Muscle layer of duodenum (tissue), 2 donors: ENCODE measurements around the gene RNU6-1.

Source experiments
- H3K27ac ChIP-seq: one replicate; pipeline ENCODE4 v1.7.0; 2013; ENCODE audit warnings: mild to moderate bottlenecking, low read length
- H3K27me3 ChIP-seq: one replicate; pipeline ENCODE4 v1.7.0; 2013; ENCODE audit warnings: low read depth, mild to moderate bottlenecking, control low read depth, low read length
- H3K36me3 ChIP-seq, 2 donors: one replicate each; pipeline ENCODE4 v1.7.0; 2013; ENCODE audit warnings: low read length in 2 of 2, control low read depth in 1 of 2, mild to moderate bottlenecking in 1 of 2; ENCODE audit not compliant: insufficient read depth in 2 of 2, control insufficient read depth in 1 of 2
- H3K4me1 ChIP-seq, 2 donors: one replicate each; pipeline ENCODE4 v1.7.0; 2013; ENCODE audit warnings: low read length in 2 of 2, mild to moderate bottlenecking in 2 of 2, control low read depth in 1 of 2, moderate library complexity in 1 of 2; ENCODE audit not compliant: insufficient read depth in 2 of 2, control insufficient read depth in 1 of 2
- H3K4me3 ChIP-seq, 2 donors: one replicate each; pipeline ENCODE4 v1.7.0; 2013; ENCODE audit warnings: low read length in 2 of 2, low read depth in 1 of 2, mild to moderate bottlenecking in 1 of 2
- H3K9me3 ChIP-seq, 2 donors: one replicate each; pipeline ENCODE4 v1.7.0; 2013; ENCODE audit warnings: low read length in 2 of 2, control low read depth in 1 of 2, mild to moderate bottlenecking in 1 of 2; ENCODE audit not compliant: control insufficient read depth in 1 of 2
- donor health status: healthy.

Gene RNU6-1

DNA sequence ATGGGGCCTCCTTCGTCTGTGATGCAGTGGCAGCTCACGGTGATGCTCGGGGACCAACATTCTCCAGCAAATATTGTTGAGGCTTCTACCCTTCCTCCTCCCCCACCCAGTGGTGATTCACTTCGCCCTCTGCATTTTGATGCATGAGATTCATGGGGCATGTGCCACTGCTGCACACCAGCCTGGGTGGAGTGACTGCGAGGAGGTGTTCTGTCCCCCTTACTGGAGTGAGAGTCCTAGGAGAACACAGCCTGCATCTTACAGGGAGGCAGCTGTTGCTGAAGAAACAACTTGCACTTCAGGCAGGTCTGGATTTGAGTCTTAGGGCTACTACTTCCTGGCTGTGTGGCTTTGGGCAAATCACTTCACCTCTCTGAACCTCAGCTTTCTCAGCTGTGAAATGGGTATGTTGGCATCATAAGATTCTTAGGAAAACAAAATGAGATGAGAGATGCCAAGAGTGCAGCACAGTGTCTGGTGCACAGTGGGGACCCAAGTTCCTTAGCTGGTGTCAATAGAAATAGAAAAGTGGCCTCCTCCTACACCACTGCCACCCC, 24.7 kb downstream of the RNU6-1 start:
- peaks cover 16% of the 10 kb centered on the region for H3K27me3 ChIP-seq
- no peak overlapping the region for H3K27ac ChIP-seq
- H3K4me1 ChIP-seq: no peaks in the 10 kb centered on the region
- peaks cover 0 to 6% of the 10 kb centered on the region in 2 donors for H3K36me3 ChIP-seq
- no peak overlapping the region for H3K4me3 ChIP-seq
- peaks cover 5 to 14% of the 10 kb centered on the region in 2 donors for H3K9me3 ChIP-seq

DNA sequence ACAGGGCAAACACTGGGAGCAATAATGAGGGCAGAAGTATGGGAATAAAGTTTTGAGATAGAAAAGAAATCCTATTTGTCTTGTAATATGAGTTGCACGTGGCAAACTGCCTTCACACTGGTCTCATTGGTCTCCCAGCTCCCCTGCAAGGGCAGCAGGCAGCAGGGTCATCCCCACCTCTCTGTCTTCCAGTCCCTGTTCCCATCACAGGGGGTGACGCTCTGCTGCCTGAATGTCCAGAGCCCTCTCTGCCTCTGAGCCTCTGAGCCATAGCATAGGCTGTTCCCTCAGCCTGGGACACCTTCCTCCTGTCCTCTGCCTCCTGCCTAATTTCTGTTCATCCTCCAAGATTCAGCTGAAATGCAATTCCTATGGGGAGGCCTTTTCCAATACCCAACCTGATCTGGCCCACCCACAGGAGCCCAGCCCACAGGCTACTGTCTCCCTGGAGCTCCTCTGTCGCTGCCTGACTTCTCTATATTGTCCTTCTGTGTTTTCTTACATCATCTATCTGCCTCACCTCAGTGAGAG, 26.7 kb downstream of the RNU6-1 start:
- H3K4me3 ChIP-seq: no peak overlapping the region
- H3K9me3 ChIP-seq: peaks cover 5 to 14% of the 10 kb centered on the region in 2 donors
- peaks cover 0 to 10% of the 10 kb centered on the region in 2 donors for H3K36me3 ChIP-seq
- H3K27me3 ChIP-seq: peaks cover 3% of the 10 kb centered on the region
- no peaks in the 10 kb centered on the region for H3K4me1 ChIP-seq
- no peak overlapping the region for H3K27ac ChIP-seq

DNA sequence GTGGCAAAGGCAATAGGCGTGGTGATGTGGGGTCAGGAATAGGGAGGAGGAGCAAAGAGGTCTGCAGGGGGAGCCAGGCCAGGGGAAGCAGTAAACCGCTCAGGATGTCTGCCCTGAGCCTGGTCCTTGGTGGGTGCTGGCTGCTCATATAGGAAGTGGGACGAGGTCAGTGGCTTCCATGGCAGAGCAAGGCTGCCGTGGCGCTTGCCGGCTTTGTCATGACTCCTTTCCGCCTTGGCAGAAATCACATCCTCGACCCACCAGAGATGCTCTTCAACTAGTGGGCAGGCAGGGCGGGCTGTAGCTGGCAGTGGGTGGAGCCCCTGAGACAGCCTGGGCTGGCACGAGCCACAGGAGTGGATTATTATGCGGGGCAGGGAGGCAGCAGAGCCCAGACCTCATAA, 27.6 kb downstream of the RNU6-1 start:
- H3K9me3 ChIP-seq: peaks cover 5 to 14% of the 10 kb centered on the region in 2 donors
- H3K36me3 ChIP-seq: peaks cover 0 to 10% of the 10 kb centered on the region in 2 donors
- H3K4me3 ChIP-seq: no peak overlapping the region
- no peak overlapping the region for H3K27ac ChIP-seq
- no peaks in the 10 kb centered on the region for H3K27me3 ChIP-seq
- no peaks in the 10 kb centered on the region for H3K4me1 ChIP-seq

DNA sequence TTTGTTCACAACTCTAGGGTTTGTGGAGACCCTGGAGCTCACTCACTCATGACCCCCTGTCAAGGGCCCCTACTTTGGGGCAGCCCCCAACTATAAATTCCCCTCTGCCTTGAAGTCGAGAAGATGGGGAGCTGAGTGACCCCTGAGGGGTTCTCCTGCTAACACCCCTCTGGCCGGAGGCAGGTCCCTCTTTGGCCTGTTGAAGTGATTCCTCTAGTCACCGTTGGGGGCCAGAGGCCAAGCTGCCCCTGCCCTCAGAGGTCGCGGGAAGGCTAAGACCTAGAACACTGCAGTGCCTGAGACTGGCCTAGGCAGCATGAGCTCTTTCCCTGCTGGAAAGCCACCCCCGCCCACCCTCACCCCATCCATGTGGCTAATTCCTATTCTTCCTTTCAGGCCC, 30.0 kb downstream of the RNU6-1 start:
- no peaks in the 10 kb centered on the region for H3K4me1 ChIP-seq
- peaks cover 0 to 12% of the 10 kb centered on the region in 2 donors for H3K36me3 ChIP-seq
- peaks cover 0 to 2% of the 10 kb centered on the region in 2 donors for H3K9me3 ChIP-seq
- H3K27ac ChIP-seq: no peak overlapping the region
- no peaks in the 10 kb centered on the region for H3K27me3 ChIP-seq
- H3K4me3 ChIP-seq: no peak overlapping the region

DNA sequence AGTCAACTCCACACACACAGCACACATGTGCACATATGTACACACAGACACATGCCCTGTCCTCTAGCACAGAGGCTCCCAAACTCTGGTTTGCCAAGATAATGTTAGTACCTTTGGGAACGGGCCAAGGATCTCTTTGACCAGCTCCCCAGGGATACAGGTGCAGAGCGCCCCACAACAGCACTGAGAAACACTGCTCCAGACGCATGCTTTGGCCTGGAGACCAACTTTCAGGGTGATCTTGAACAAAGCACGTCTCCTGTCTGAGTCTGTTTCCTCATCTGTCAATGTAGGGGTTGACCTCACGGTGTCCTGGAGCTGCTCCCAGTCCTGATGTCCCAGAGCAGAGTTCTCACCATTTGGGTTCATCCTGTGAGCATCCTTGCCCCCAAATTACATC, 30.4 kb downstream of the RNU6-1 start:
- no peak overlapping the region for H3K27ac ChIP-seq
- no peak overlapping the region for H3K4me3 ChIP-seq
- H3K36me3 ChIP-seq: peaks cover 0 to 12% of the 10 kb centered on the region in 2 donors
- no peaks in the 10 kb centered on the region for H3K4me1 ChIP-seq
- H3K27me3 ChIP-seq: no peaks in the 10 kb centered on the region
- H3K9me3 ChIP-seq: no peaks in the 10 kb centered on the region

DNA sequence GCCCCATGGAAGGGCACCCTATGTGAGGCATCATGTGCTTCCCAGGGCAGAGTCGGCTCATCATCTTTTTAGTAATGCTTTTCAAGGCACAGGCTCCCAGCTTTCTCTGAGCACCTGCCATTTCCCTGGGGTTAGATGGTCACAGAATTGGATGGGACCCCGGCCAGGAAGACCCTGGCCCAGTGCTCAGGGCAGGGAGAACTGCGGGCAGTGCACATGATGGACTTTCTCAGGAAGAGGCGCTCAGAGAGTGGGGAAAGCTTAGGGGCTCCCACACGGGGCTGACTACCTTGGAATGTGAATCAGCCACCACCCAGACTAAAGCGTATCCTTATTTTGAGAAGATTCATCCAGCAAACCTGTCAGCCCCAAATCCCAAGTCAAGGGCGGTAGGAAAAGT, 31.0 kb downstream of the RNU6-1 start:
- Histone ChIP-seq H3K4me3 (no peak overlapping the region), H3K27ac (no peak overlapping the region), H3K36me3 (peaks cover 0 to 12% of the 10 kb centered on the region in 2 donors)

DNA sequence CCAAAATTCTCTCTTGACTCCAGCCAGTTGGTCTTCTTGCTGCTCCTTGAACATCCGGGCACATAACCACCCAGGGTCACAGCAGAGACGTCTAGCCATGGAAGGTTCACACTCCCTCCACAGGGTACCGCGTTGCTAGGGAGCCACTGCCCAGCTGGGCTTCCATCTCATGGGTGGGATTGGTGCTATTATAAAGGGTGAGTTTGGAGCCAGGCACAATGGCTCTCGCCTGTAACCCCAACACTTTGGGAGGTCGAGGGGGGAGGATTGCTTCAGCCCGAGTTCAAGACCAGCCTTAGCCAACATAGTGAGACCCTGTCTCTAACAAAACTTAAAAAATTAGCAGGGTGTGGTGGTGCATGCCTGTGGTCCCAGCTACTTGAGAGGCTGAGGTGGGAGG, 32.0 kb downstream of the RNU6-1 start:
- H3K27ac ChIP-seq: no peak overlapping the region
- no peak overlapping the region for H3K4me3 ChIP-seq
- H3K9me3 ChIP-seq: no peaks in the 10 kb centered on the region
- no peaks in the 10 kb centered on the region for H3K4me1 ChIP-seq
- H3K36me3 ChIP-seq: peaks cover 0 to 12% of the 10 kb centered on the region in 2 donors
- H3K27me3 ChIP-seq: no peaks in the 10 kb centered on the region

More for the DNA sequence above, 31.0 kb downstream of the RNU6-1 start:
- Histone ChIP-seq H3K27me3 (no peaks in the 10 kb centered on the region), H3K9me3 (no peaks in the 10 kb centered on the region), H3K4me1 (no peaks in the 10 kb centered on the region)

DNA sequence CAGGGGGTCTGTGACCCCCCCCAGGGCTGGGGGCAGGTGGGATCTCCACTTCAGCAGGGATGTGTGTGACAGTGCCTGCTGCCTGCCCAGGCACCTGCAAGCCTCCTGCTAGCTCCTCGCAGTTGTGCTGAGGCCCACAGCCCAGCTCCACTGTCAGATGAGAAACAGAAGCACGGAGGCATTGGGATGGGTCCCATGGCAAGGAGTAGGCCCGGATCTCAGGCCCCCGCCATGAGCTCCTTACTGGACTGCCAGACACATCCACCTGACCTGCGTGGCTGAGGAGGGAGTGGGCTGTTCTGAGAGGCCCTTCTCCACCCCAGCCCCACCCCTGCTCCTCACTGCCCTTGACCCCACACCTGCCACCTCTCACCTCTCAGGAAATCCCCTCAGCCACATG, 32.7 kb downstream of the RNU6-1 start:
- Histone ChIP-seq H3K27ac (no peak overlapping the region), H3K27me3 (no peaks in the 10 kb centered on the region), H3K9me3 (no peaks in the 10 kb centered on the region), H3K4me1 (no peaks in the 10 kb centered on the region), H3K4me3 (no peak overlapping the region), H3K36me3 (peaks cover 0 to 12% of the 10 kb centered on the region in 2 donors)

DNA sequence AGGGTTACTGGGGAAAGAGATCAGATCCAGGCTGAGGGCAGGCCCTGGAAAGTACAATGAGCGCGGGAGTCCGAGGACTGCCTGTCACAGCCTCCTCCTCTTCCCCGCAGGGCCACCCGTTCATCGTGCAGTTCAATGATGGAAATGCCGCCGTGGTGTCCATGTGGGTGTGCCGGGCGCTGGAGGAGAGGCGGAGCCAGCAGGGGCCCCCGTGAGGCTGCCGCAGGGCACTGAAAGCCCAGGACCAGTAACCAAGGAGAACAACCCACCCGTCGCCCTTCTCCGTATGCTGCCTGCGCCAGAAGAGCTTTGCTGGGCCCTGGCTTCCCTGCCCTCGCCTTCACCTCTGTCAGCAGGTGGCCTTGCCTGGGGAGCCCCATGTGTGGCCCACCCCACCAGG, 33.3 kb downstream of the RNU6-1 start:
- Histone ChIP-seq H3K27ac (no peak overlapping the region), H3K27me3 (no peaks in the 10 kb centered on the region), H3K36me3 (peaks cover 0 to 12% of the 10 kb centered on the region in 2 donors), H3K9me3 (no peaks in the 10 kb centered on the region), H3K4me3 (no peak overlapping the region), H3K4me1 (no peaks in the 10 kb centered on the region)

DNA sequence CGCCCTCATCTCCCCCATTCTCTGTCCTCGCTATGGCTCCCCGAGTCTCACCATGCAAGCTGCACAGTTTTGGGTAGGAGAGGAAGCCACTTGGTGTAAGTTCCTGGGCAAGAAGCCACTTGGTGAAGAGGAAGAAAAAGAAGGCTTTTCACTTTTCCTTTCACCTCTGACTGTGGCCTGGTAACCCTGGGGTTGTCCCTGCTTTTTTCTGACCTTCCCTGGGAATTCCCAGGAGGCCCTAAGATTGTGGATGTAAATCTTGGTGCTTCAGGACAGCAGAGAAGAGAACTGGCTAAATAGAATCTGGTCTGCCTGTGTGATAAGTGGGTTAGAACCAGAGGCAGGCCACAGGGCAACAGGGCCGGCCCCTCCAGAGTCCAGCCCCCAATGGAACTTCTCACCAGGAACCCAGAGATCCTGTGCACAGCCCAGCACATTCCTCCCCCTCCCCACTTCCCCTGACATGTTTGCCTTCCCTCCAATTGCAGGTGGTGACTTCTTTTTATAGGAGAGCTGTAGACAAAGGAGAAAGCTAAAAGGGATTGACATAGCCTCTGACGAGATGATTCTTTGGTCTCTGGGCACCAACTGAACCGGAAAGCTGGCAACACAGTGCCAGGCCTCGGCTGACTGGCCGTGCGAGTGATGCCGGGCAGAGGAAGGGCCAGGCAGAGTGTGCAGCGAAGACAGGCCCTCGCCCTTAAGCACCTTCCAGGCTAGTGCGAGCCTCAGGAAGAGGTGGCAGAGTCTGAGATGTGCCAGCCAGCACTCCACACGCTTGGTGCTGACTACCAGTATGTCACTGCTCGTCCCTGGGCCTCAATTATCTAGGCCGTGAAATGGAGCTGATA, 34.0 kb downstream of the RNU6-1 start:
- Histone ChIP-seq H3K4me1 (no peaks in the 10 kb centered on the region), H3K36me3 (peaks cover 0 to 12% of the 10 kb centered on the region in 2 donors), H3K9me3 (no peaks in the 10 kb centered on the region), H3K27ac (no peak overlapping the region), H3K27me3 (no peaks in the 10 kb centered on the region), H3K4me3 (no peak overlapping the region)

DNA sequence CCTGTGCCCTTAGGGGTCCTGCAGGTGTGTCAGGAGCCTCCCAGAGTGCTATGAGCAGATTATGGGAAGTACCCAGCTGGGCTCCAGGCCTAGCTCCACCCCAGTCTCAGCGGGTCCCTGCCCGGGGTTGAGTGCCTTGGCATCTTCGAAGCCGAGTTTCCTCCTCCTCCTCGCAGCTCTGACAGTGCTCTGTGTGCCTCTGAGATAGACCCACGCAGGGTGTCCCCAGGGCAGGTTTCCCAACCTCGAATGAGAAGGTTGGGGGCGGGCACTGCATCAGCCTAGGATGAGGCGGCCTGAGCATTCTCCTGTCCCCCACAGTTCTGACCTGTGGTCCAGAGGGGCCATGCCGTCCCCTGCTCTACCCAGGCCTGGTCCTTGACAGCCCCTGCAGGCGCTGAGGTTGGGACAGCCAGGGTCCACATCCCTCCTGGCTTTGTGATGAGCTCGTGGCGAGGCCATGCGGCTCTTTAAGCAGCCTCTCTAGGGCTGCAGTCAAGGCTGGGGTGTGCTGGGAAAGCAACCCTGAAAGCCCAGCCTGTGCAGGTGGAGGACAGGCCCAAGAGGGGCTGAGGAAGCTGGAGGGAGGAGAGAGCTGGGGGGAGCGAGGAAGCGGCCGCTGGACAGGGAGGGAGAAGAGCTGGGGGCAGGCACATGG, 34.7 kb downstream of the RNU6-1 start:
- H3K27me3 ChIP-seq: no peaks in the 10 kb centered on the region
- peaks cover 0 to 12% of the 10 kb centered on the region in 2 donors for H3K36me3 ChIP-seq
- H3K4me1 ChIP-seq: no peaks in the 10 kb centered on the region
- no peaks in the 10 kb centered on the region for H3K9me3 ChIP-seq
- no peak overlapping the region for H3K4me3 ChIP-seq
- no peak overlapping the region for H3K27ac ChIP-seq
